Activated CD8-positive, alpha-beta memory T cell treated with anti-CD3 and anti-CD28 coated beads, Interleukin-2, amount 50 U/mL, for 4 hours (primary cell): Measurements from ENCODE around the gene ZNF559.
A peak's percentile ranks its signal among the peaks of the same experiment; 100 is the strongest.
"Not testable (repeated sequence)": the region's sequence is repeated elsewhere in the genome, so short reads cannot be mapped to it uniquely, and the experiment has no call there.

Experiments
- DNase-seq: peaks from one replicate; pipeline ENCODE4 v3.0.0-alpha.2; 2020

Gene ZNF559

DNA sequence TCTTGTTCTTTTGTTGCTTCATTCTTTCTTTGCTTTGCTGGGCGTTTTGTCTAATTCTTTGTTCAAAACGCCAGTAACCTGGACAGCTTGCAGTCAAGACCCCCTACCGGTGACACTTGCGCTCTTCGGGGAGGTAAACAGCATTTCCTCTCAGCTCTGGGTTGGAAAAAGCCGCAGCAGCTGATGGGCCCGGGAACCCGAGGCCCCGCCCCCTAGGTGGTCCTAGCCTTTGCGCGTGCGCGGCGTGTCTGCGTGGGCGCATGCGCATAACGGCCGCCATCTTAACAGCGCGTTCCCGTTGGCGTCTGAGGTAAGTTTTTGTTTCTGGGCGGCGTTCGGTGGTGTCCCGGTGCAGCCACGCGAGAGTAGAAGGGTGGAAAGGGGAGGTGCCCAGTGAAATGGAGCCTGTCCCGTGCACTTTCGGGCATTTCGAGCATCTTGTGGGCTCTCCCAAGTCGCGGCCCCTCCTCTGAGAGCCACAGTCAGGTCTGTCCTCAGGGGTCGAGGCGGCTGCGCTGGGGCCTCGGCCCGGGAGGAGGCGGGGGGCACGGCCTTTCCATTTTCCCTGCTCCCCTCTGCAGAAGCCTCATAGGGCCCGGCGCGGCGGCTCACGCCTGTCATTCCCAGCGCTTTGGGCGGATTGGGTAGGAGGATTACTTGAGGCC, at the start of gene ZNF559:
Gene ZNF559, plus strand, starts transcription at position 261 of the 665 bp plus-strand sequence. CDS start 14,371 bp downstream, outside the sequence.
- DNase-seq = peak; percentile 97

DNA sequence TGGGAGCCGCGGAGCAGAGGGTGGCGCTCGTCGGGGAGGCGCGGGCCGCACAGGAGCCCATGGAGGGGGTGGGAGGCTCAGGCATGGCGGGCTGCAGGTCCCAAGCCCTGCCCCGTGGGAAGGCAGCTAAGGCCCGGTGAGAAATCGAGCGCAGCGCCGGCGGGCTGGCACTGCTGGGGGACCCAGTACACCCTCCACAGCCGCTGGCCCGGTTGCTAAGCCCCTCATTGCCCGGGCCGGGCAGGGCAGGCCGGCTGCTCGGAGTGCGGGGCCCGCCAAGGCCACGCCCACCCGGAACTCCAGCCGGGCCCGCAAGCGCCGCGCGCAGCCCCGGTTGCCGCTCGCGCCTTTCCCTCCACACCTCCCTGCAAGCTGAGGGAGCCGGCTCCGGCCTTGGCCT, 40.5 kb upstream of the ZNF559 start:
- peak; percentile 40 for DNase-seq

DNA sequence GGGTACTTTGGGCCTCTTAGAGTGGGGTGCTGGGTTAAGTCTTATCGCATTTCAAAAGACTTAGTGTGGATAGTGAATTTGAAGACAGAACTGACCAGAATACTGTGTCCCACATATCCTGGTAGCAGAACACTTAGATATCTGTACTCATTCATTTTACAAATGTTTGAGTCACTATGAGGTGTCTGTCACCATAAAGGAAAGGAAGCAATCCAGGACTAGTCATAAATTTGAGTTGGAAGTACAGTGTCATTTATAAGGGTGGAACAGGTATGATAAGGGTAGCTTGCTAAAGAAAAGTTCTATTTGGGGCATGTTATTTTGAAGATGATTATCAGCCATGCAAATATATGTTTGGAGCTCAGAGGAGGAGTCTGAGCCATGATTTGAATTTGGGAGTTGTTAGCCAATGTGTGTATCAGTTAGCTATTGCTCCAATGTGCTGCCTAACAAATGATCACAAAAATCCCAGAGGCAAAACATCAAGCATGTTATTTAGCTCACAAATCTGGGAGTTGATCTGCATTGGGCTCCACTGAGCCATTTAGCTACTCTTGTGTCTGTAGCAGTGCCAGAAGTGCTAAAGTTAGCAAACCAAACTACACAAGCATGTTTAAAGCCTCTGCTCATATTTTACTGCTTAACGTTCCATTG, 34.6 kb upstream of the ZNF559 start:
- DNase-seq = no peak

DNA sequence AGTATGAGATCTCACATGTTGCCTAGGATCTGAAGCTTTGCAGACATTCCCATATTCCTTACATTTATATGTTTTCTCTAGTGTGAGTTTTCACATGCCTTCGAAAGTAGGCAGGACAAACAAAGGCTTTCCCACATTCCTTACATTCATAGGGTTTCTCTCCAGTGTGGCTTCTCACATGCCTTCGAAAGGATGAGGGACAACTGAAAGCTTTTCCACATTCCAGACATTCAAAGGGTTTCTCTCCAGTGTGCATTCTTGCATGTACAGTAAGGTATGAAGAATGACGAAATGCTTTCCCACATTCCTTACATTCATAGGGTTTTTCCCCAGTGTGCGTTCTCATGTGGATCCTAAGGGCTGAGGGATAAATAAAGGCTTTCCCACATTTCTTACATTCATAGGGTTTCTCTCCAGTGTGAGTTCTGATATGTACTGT, 28.5 kb upstream of the ZNF559 start:
- DNase-seq = no peak

DNA sequence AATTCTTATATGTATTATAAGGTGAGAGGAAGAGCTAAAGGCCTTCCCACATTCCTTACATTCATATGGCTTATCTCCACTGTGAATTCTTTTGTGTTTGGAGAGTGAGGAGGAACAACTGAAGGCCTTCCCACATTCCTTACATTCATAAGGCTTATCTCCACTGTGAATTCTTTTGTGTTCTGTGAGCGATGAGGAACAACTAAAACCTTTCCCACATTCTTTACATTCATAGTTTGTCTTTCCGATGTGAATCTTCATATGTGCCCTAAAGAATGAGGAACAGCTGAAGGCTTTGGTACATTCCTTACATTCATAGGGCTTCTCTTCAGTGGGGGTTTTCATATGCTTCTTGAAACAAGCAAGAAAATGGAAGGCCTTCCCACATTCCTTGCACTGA, 27.6 kb upstream of the ZNF559 start:
- no peak for DNase-seq

DNA sequence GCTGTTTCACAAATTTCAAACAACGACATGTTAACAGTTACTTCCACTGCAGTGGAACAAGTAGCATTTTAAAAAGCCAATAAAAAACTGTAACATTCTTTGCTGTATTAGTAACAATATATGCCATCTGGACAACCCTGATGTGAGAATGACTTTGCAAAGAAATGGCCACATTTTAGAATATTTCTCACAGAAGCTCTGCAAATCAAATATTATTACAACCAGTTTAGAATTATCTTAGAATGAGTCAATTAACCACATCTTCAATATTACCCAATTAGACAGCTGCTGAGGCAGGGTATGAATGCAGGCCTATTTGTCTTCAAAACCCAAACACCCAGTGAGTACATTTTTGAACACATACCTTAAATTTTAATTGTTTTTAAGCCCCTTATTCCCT, 17.5 kb upstream of the ZNF559 start:
- no peak for DNase-seq

DNA sequence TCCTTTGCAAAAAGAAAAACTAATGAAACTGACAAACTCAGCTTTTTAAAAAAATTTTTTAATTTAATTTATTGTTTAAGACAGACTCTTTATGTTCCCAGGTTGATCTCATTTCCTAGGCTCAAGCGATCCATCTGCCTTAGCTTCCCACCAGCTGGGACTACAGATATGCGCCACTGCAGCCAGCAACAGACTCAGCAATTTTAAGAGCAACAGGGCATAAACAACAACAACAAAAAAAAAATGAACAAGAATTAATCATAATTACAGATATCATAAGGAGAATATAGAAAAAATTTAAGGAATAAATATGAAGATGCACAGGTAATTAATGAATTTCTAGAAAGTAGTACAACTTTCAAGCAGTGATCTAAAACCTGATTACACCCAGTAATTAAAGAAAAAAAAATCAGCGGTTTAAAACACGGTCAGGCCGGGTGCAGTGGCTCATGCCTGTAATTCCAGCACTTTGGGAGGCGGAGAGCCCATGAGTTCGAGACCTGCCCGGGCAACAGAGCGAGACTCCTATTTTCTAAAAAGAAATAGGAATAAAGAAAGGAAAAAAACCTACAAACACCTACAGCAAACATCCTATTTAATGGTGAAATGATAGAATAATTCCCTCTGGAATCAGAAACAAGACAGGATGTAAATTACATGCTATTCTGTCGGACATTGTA, 15.7 kb upstream of the ZNF559 start:
- no peak for DNase-seq

DNA sequence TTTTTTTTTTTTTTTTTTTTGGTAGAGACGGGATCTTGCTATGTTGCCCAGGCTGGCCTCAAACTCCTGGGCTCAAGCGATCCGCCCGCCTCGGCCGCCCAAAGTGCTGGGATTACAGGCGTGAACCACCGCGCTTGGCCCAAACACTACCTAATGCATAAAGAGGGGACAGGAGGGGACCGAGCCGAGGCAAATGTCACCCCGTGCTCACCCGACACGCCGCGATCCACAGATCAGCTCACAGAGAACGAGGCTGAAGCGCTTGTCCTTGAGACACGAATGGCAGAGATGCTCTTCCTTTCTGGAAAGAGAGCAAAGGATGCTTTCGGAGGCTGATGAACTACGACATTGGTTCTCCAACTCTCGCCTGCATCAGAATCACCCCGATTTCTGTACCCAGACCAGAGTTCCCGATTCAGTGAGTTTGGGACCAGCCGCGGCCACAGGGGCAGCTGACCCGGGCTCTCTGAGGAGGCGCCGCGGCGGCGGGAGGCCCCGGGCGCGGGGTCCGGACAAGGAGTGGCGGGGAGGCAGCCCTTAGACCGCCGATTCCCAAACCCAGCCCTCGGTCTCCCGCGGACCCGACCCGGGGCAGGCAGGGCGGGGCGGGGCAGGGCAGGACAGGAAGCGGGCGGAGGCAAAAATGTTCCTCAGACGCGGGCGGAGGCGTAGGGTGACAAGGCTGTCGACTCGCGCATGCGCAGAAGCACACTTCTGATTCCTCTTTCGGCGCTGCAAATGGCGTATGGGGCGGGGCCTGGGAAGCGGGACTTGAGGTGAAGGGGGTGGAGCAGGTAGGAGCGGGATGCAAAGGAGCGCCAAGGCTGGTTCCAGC, 14.6 kb upstream of the ZNF559 start, which contains the start of gene ZNF699:
Gene ZNF699, minus strand, starts transcription at position 700 of the 835 bp plus-strand sequence. CDS start 4,719 bp downstream, outside the sequence.
- DNase-seq = peak; percentile 98

DNA sequence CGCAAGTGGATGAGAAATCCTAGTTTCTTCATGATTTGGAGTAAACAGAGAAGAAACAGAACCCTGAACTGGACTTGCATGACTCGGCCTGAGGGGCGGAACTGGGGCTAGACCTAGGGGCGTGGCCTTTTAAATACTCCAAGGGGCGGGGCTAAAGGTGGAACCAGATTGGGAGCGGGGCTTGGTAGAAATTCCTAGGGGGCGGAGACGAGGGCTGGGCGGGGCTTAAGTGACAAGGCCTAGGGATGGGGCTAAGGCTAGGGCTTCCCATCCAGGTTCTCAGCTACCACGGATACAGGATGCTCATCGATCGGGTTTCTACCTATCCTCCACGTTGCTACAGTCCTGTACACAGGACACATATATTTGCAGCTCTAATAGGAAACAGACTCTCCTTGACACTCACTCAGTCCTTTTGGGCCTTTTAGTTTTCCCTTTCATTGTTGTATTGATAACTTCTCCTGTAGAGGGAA, 14.0 kb upstream of the ZNF559 start:
- DNase-seq = no peak

DNA sequence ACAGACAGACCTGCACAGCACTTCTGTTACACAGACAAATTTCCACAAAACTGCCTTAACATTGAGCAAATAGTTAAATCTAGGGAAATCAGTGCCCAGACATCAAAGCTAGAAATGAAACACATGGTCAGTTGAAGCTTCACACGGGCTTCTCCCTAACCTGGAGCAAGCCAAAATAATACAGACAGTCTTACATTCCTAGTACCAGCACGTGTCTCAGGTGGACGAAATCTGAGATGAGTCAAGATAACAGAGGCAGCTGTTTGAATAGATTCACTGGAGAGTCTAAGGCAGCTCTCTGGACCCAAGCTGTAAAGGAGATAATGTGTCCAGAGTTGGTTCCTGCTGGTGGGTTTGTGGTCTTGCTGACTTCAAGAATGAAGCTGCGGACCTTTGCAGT, 10.2 kb upstream of the ZNF559 start:
- no peak for DNase-seq

DNA sequence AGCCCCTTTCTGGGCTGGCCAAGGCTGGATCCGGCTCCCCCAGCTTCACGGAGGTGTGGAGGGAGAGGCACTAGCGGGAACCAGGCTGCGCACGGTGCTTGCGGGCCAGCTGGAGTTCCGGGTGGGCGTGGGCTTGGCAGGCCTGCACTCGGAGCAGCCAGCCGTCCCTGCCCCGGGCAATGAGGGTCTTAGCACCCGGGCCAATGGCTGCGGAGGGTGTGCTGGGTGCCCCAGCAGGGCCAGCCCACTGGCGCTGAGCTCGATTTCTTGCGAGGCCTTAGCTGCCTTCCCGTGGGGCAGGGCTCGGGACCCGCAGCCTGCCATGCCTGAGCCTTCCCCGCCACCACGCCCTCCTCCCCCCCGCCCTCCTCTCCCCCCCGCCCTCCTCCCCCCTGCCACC, 2.6 kb upstream of the ZNF559 start:
- DNase-seq = no peak

DNA sequence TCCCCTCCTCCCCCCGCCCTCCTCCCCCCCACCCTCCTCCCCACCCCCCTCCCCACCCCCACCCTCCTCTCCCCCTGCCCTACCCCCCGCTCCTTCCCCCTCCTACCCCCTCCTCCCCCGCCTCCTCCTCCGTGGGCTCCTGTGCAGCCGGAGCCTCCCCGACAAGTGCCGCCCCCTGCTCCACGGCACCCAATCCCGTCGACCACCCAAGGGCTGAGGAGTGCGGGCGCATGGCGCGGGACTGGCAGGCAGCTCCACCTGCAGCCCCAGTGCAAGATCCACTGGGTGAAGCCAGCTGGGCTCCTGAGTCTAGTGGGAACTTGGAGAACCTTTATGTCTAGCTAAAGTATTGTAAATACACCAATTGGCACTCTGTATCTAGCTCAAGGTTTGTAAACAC, 2.2 kb upstream of the ZNF559 start:
- not testable (repeated sequence) for DNase-seq

DNA sequence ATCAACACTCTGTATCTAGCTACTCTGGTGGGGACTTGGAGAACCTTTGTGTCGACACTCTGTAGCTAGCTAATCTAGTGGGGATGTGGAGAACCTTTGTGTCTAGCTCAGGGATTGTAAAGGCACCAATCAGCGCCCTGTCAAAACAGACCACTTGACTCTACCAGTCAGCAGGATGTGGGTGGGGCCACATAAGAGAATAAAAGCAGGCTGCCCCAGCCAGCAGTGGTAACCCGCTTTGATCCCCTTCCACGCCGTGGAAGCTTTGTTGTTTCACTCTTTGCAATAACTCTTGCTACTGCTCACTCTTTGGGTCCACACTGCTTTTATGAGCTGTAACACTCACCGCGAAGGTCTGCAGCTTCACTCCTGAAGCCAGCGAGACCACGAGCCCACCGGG, 1.8 kb upstream of the ZNF559 start:
- DNase-seq = not testable (repeated sequence)

DNA sequence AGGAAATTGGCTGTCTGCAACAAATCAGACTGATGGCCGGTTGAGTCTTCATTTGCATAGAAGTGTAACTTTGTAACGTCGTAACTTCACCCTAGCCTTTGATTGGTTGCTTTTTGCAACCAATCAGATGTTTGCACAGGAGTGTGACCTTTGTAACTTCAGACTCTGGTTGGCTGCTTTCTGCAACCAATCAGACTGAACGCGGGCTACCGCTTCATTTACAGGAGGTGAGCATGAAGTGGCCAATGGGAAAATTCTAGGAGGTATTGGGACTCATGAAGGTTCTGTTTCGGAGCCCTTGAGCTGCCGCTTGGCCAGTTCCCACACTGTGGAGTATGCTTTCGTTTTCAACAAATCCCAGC, 441 bp upstream of the ZNF559 start:
- no peak for DNase-seq

DNA sequence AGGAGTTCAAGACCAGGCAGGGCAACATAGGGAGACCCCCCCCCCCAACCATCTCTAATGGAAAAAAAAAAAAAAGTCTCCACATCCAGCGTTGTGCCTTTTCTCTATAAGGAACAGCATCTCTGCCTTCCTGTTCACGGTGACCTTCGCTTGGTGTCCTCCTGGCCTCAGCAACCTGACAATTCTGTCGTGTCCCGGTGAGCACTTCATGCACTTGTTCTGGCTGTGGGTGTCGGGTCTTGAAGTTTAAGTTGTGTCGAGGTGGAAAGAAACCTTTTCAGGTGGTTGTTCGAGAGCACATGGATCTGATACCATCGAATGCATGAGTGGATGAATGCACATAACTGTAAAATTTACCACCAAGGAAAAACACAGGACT, 594 bp downstream of the ZNF559 start:
- DNase-seq = no peak

DNA sequence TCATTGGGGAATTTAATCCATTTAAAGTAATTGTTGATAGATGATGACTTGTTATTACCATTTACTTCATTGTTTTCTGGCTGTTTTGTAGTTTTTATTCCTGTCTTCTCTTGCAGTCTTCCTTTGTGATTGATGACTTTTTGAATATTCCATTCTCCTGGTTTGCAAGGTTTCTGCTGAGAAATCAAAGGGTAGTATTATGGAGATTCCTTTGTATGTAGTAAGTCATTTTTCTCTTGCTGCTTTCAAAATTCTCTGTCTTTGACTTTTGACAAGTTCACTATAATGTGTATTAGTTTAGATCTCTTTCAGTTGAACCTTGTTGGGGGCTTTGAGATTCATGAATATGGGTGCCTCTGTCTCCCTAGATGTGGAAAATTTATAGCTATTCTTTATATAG, 6.0 kb downstream of the ZNF559 start:
- DNase-seq = no peak

DNA sequence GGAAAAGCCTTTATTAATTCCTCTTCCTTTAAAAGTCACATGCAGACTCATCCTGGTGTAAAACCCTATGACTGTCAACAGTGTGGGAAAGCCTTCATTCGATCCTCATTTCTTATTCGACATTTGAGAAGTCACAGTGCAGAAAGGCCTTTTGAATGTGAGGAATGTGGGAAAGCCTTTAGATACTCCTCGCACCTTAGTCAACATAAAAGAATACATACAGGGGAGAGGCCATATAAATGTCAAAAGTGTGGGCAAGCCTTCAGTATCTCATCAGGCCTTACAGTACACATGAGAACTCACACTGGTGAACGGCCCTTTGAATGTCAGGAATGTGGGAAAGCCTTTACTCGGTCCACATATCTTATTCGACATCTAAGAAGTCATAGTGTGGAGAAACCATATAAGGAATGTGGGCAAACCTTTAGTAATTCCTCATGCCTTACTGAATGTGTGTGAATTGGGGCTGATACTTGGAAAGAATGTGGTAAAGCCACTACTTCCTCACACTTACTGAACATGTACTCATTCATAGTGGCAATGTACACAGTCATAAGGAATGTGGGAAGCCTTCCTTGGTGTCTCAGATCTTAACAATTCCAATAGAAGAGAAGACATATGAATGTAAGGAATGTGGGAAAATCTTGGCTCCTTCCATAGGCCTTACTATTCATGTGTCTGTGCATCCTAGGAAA, 18.8 kb downstream of the ZNF559 start:
- DNase-seq = no peak

DNA sequence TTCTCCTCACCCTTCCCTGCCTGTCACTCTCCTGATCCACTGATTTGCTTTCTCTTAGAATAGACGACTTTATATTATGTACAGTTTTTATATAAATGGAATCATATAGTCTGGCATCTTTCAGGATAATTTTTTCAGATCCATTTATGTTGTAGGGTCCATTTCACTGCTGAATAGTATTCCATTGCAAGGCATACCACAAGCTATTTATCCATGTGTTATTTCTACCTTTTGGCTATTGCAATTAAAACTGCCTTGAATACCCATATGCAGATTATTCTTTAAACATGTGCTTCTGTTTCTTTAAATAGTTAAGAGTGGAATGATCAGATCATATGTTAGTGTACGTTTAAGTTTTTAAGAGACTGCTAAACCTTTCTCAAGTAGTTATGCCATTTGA, 21.0 kb downstream of the ZNF559 start:
- DNase-seq = no peak

DNA sequence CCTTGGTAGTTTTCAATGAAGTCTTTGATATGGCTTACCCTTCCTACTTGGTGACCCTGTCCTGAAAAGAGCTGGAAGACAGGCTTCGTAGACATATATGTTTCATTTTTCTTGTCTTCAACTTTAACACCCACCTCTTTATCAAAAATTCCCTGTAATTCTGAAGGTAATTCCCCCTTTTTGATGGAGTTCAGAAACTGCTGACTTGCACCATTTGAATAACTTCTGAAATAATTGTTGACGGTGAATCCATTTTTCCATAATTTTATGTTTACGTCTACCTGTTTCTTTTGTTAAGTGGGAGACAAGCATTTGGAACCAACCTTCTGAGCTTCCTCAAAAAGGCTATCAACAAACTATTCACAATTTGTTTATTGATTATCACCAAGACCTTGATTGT, 24.3 kb downstream of the ZNF559 start:
- no peak for DNase-seq

DNA sequence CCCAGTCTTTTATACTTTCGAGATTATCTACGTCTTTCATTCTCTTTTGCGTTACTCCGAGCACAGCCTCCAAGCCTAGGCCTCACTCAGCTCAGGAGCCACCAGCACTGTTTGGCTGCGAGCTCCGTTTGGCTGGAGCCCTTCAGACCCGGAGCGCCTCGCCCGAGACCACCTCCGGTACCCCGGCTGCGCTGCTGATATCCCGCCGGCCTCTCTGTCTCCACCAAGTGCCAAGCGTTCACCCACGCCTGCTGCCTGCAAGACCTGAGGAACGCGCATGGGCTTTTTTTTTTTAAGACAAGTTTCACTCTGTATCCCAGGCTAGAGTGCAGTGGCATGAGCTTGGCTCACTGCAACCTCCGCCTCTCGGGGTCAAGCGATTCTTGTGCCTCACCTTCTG, 24.7 kb downstream of the ZNF559 start:
- no peak for DNase-seq

DNA sequence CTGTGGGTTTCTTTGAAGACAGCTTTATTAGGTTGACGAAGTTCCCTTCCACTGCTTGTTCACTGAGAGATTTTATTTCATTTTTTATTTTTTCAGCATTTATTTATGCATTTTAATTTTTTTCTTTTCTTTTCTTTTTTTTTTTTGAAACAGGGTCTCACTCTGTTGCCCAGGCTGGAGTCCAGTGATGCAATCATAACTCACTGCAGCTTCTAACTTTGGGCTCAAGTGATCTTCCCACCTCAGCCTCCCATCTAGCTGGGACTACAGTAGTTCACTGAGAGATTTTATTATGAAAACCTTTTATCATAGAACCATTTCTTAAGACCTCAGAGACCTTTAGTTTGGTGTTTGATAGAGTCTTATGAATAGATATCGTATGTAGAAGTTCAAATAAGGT, 28.5 kb downstream of the ZNF559 start:
- no peak for DNase-seq

DNA sequence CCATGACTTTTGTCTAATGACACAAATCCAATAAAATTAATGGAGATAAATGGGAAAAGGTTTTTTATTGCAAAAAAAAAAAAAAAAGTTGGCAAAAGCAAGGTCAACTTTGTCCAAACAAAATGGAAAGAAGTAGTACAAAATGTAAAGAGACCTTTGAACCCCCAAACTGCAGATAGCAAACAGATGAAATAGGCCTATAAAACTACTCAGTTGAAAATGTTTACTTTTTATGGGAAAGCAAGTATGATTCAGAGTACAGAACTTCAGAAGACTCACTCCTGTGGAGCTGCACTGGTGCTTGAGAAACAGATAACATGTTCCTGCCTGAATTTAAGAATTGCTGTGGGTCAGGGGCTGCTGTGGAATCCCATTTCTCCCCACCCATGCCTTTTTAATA, 29.0 kb downstream of the ZNF559 start:
- DNase-seq = no peak

DNA sequence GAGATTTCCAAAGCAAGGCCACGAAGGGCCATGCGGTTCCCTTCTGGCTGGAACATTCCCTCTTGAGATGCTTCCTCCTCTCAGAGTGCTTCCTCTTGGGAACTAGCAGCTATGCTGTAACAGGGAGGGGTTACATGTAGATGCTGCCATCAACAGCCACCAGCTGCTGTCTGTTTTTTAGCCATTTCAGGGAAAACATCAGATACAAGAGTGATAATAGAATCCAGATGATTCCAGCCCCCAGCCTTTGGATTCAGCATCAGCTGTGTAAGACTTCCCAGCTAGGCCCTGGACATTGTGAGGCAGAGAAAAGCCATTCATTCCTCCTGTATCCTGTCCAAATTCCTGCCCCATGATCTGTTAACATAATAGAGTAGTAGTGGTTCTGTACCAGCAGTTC, 30.7 kb downstream of the ZNF559 start:
- no peak for DNase-seq
